ENCODE results near the gene NSUN2. TPM values are rescaled to one million over a fixed set of nuclear protein-coding genes. Genes with fewer than 3 reads are reported as not detected.
"Not testable (repeated sequence)": the region's sequence is repeated elsewhere in the genome, so short reads cannot be mapped to it uniquely, and the experiment has no call there.

Gene NSUN2
- total RNA-seq, 1 donor from 2014 or later: 78.1 TPM

GRCh38 chr5:6583049-6583880 is 49.6 kb downstream of the NSUN2 start:
- no peak for DNase-seq (ENCODE audit: low read depth)

GRCh38 chr5:6582507-6583048 is 50.3 kb downstream of the NSUN2 start:
- no peak for DNase-seq (ENCODE audit: low read depth)

GRCh38 chr5:6581559-6582426 is 51.1 kb downstream of the NSUN2 start:
- DNase-seq (ENCODE audit: low read depth): no peak

GRCh38 chr5:6581090-6581489 is 51.8 kb downstream of the NSUN2 start:
- no peak for DNase-seq (ENCODE audit: low read depth)

GRCh38 chr5:6579535-6579934 is 53.3 kb downstream of the NSUN2 start:
- DNase-seq (ENCODE audit: low read depth): no peak

- no peak for DNase-seq (ENCODE audit: low read depth)
Measured at GRCh38 chr5:6578676-6579343, 54.0 kb downstream of the NSUN2 start.

GRCh38 chr5:6576861-6577501 is 55.9 kb downstream of the NSUN2 start:
- peak; percentile 31 for DNase-seq (ENCODE audit: low read depth)

- DNase-seq (ENCODE audit: low read depth): no peak
Measured at GRCh38 chr5:6574537-6575245, 58.2 kb downstream of the NSUN2 start.

GRCh38 chr5:6574111-6574510 is 58.7 kb downstream of the NSUN2 start:
- no peak for DNase-seq (ENCODE audit: low read depth)

GRCh38 chr5:6573651-6574101 is 59.2 kb downstream of the NSUN2 start:
- DNase-seq (ENCODE audit: low read depth): no peak

GRCh38 chr5:6572825-6573380 is 59.9 kb downstream of the NSUN2 start:
- no peak for DNase-seq (ENCODE audit: low read depth)

GRCh38 chr5:6572086-6572824 is 60.6 kb downstream of the NSUN2 start:
- no peak for DNase-seq (ENCODE audit: low read depth)

- not testable (repeated sequence) for DNase-seq (ENCODE audit: low read depth)
Measured at GRCh38 chr5:6571607-6572006, 61.2 kb downstream of the NSUN2 start.

- DNase-seq (ENCODE audit: low read depth): no peak
Measured at GRCh38 chr5:6570530-6570929, 62.3 kb downstream of the NSUN2 start.

GRCh38 chr5:6568889-6569288 is 64.0 kb downstream of the NSUN2 start:
- no peak for DNase-seq (ENCODE audit: low read depth)

GRCh38 chr5:6568383-6568782 is 64.5 kb downstream of the NSUN2 start:
- DNase-seq (ENCODE audit: low read depth): no peak

GRCh38 chr5:6567835-6568234 is 65.0 kb downstream of the NSUN2 start:
- DNase-seq (ENCODE audit: low read depth): no peak

- no peak for DNase-seq (ENCODE audit: low read depth)
Measured at GRCh38 chr5:6567068-6567467, 65.8 kb downstream of the NSUN2 start.

- DNase-seq (ENCODE audit: low read depth): no peak
Measured at GRCh38 chr5:6565492-6565891, 67.4 kb downstream of the NSUN2 start.
